RWPE1 (cell line): ENCODE measurements around the gene SOCS6.
"Not testable (repeated sequence)": the region's sequence is repeated elsewhere in the genome, so short reads cannot be mapped to it uniquely, and the experiment has no call there.

Experiments used
- CTCF ChIA-PET: fragments of 350-600 bp; sonication (Branson Sonifier 250); formaldehyde crosslinking; extraction: SDS; loops from one replicate; lab custom pipeline; 2021; lab: Yijun Ruan, JAX
- POLR2A ChIA-PET: fragments of 400-600 bp; formaldehyde crosslinking; extraction: SDS; loops from one replicate; lab custom pipeline; 2020; ENCODE audit warnings: antibody characterized with exemption; ENCODE audit not compliant: low non-redundant PET; lab: Yijun Ruan, JAX
- DNase-seq: peaks from one replicate; pipeline ENCODE4 v3.0.0; 2012; ENCODE audit warnings: low spot score
- H3K27ac ChIP-seq: fragments of 450-650 bp; 2 replicates; pipeline ENCODE4 v1.5.1; 2017
- TF ChIP-seq, protein P1 (sequence below): fragments of 450-650 bp; conservative IDR thresholded peaks from 2 replicates; pipeline ENCODE4 v1.5.1; 2017; ENCODE audit warnings: low read depth, mild to moderate bottlenecking

SOCS6 gene, protein sequence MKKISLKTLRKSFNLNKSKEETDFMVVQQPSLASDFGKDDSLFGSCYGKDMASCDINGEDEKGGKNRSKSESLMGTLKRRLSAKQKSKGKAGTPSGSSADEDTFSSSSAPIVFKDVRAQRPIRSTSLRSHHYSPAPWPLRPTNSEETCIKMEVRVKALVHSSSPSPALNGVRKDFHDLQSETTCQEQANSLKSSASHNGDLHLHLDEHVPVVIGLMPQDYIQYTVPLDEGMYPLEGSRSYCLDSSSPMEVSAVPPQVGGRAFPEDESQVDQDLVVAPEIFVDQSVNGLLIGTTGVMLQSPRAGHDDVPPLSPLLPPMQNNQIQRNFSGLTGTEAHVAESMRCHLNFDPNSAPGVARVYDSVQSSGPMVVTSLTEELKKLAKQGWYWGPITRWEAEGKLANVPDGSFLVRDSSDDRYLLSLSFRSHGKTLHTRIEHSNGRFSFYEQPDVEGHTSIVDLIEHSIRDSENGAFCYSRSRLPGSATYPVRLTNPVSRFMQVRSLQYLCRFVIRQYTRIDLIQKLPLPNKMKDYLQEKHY

DNA sequence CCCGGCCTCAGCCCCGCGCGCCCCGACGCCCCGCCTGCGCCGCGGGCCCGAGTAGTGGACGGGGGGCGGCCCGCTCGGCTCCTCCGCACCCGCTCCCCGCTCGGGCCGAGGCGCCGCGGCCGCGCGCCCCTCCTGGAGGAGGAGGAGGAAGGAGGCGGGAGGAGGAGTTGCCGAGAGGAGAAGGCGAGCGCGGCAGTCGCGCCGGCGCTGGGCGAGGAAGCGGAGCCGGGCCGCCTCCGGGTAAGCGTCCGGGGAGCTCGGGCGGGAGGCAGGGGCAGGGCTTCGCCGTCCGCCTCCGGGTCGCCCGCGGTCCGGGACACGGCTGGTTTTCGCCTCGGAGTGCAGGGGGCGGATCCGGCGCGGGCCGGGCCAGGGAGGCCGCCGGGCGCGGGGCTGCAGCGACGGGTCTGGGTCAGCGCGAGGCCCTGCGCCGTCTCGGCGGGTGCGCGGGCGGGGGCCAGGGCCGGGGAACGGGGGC is at the start of gene SOCS6:
TSS of gene SOCS6 (plus strand) at position 195 of the 478 bp plus-strand sequence. CDS start 35,624 bp downstream, outside the sequence.
- peak; percentile 53 for DNase-seq
- ChIA-PET CTCF (no interaction called here), POLR2A (no interaction called here)
- peak within 1 kb of the TSS; percentile 84 for H3K27ac ChIP-seq
- TF ChIP-seq, protein P1, sequence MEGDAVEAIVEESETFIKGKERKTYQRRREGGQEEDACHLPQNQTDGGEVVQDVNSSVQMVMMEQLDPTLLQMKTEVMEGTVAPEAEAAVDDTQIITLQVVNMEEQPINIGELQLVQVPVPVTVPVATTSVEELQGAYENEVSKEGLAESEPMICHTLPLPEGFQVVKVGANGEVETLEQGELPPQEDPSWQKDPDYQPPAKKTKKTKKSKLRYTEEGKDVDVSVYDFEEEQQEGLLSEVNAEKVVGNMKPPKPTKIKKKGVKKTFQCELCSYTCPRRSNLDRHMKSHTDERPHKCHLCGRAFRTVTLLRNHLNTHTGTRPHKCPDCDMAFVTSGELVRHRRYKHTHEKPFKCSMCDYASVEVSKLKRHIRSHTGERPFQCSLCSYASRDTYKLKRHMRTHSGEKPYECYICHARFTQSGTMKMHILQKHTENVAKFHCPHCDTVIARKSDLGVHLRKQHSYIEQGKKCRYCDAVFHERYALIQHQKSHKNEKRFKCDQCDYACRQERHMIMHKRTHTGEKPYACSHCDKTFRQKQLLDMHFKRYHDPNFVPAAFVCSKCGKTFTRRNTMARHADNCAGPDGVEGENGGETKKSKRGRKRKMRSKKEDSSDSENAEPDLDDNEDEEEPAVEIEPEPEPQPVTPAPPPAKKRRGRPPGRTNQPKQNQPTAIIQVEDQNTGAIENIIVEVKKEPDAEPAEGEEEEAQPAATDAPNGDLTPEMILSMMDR: no peak

DNA sequence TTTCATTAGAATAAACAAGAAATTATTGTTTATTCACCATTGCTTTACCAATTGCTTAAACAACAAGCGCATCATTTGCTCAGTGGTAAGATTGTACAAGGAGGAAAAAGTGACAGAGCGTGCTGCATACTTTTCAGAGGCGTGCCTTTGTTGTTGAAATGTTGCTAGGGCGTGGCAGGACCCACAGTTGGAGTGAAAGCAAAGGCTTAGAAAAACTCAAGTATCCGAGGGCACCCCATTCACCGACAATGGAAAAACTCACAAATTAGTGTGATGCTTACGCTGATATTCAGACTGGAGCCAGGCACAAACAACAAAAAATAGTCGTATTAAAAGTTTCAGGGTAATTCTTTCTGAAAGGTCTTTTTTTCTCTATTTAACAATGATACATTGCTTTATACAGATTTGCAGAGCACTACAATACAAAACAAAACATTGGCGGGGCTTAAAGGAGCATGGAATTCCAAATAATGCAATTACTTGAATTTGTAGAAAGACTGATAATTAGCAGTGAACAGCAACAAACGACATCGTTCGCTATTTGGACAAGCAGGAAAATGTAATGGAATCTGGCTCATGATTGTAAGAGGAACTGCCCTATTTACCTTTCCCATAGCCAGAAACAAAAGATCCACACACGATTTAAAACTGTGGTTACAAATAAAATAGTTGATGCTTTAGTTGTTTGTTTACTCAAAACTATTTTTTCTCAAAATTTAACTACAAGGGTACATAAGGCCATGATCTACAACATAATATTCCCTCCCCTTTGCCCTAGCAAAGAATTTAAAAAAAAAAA is 45.5 kb upstream of the SOCS6 start:
- no peak overlapping the region for H3K27ac ChIP-seq
- TF ChIP-seq, protein P1: no peak
- CTCF ChIA-PET: no interaction called here
- POLR2A ChIA-PET: no interaction called here
- peak; percentile 8 for DNase-seq

DNA sequence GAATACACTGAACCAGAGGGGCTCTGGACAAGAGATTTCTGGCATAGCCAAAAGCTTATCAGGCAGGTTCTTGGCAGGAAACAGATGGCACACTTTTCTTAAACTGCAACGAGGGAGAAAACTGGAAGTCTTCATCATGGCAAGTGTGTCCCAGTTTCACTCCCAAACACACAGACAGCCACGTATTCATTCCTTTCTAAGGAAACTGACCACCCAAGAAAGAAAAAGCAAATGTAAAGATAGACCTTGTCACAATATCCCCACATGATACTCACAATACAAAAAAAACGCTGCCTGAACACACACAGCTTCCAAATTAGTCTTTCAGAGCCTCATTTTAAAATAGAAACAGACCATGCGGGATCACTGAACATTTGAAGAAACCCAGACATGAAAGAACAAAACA is 42.8 kb upstream of the SOCS6 start:
- ChIA-PET POLR2A (no interaction called here), CTCF (no interaction called here)
- H3K27ac ChIP-seq: no peak overlapping the region
- no peak for DNase-seq
- TF ChIP-seq, protein P1: no peak

DNA sequence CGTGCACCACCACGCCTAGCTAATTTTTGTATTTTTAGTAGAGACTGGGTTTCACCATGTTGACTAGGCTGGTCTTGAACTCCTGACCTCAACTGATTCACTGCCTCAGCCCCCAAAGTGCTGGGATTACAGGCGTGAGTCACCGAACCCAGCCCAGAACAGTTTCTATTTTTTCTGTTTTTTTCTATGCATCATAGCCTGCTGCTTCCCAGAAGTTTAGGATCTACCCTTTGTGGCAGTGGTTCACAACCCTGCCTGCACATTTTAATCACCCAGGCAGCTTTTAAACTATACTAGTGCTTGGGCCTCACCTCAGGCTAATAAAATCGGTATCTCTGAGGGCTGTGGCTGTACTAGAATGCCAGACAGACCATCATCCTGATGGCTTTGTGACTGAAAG is 39.7 kb upstream of the SOCS6 start:
- ChIA-PET CTCF (no interaction called here), POLR2A (no interaction called here)
- H3K27ac ChIP-seq: no peak overlapping the region
- no peak for DNase-seq
- TF ChIP-seq, protein P1: no peak

DNA sequence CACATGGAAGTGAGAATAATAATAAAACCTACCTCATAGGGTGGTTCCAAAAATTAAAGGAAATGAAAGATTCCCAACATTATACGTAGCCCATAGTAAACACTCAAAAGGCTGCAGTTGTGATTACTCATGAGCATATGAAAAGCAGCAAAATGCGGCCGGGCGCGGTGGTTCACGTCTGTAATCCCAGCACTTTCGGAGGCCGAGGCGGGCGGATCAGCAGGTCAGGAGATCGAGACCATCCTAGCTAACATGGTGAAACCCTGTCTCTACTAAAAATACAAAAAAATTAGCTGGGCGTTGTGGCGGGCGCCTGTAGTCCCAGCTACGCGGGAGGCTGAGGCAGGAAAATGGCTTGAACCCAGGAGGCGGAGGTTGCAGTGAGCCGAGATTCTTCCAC is 39.0 kb upstream of the SOCS6 start:
- H3K27ac ChIP-seq, POLR2A ChIA-PET, CTCF ChIA-PET, DNase-seq: not testable (repeated sequence)

DNA sequence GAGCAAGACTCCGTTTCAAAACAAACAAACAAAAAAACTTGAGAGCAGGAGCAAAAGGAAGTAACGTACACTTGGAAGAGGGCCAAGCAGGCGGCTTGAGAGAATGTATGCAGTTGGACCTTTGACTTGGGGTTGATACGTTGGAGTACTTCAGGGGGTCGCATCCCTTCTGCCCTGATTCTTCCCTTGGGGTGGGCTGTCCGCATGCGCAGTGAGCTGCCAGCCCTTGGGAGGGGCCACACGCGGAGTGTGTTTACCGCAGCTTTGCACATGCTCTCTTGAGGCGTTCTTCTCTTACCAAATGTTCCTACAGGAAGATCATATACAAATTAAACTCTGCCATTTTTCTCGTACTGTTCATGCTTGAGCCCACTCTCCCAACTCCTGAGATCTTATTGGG is 38.1 kb upstream of the SOCS6 start:
- ChIA-PET CTCF (no interaction called here), POLR2A (no interaction called here)
- TF ChIP-seq, protein P1: no peak
- DNase-seq: no peak
- no peak overlapping the region for H3K27ac ChIP-seq
